Measurements from ENCODE around the gene ERP29. TPM values are rescaled to one million over a fixed set of nuclear protein-coding genes. Genes with fewer than 3 reads are reported as not detected.

Gene ERP29
- total and polyA plus RNA-seq, 8 donors: 48.5 to 101 (median 66.2) TPM

GRCh38 chr12:112010415-112011344 lies 2.5 kb upstream of the ERP29 start:
- Histone ChIP-seq H3K4me1 (peaks cover 0 to 26% (median 10%) of the 10 kb centered on the region in 3 donors), H3K4me3 (no peak overlapping the region), H3K36me3 (no peaks in the 10 kb centered on the region), H3K27ac (no peak overlapping the region), H3K27me3 (no peaks in the 10 kb centered on the region), H3K9me3 (no peaks in the 10 kb centered on the region)
- TF ChIP-seq, protein P1, sequence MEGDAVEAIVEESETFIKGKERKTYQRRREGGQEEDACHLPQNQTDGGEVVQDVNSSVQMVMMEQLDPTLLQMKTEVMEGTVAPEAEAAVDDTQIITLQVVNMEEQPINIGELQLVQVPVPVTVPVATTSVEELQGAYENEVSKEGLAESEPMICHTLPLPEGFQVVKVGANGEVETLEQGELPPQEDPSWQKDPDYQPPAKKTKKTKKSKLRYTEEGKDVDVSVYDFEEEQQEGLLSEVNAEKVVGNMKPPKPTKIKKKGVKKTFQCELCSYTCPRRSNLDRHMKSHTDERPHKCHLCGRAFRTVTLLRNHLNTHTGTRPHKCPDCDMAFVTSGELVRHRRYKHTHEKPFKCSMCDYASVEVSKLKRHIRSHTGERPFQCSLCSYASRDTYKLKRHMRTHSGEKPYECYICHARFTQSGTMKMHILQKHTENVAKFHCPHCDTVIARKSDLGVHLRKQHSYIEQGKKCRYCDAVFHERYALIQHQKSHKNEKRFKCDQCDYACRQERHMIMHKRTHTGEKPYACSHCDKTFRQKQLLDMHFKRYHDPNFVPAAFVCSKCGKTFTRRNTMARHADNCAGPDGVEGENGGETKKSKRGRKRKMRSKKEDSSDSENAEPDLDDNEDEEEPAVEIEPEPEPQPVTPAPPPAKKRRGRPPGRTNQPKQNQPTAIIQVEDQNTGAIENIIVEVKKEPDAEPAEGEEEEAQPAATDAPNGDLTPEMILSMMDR (IDR thresholded peaks at IDR 0.05): no peak
- no peak for FAIRE-seq
- WGBS, 2 donors: 93 to 95% methylated on average over 7 to 8 of the region's 8 CpGs
- no peak for ATAC-seq
- intact Hi-C loops (cut with DNase I): no loop called here
- DNase-seq: peak in 3 of 6 donors; percentile 18 to 57 (median 43)

DNA sequence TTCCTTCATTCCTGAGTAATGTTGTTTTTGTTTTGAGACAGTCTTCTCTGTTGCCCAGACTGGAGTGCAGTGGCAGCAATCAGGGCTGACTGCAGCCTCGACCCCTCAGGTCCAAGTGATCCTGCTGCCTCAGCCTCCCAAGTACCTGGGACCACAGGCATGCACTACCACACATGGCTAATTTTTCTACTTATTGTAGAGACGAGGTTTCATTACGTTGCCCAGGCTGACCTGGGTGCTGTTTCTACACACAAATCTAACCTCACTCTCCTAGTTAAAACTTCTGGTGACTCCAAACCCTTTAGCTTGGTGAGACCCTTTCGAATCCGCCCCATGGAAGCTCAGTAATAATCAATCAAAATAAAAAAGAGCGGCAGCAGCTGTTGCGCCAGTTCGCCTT lies 1.5 kb upstream of the ERP29 start:
- TF ChIP-seq, protein P1 (IDR thresholded peaks at IDR 0.05): no peak
- FAIRE-seq (no peak), DNase-seq (no peak), ATAC-seq (no peak)
- 66 to 73% methylated on average over 8 of the region's 8 CpGs for WGBS, 2 donors
- Histone ChIP-seq H3K4me1 (peaks cover 0 to 26% (median 10%) of the 10 kb centered on the region in 3 donors), H3K9me3 (no peaks in the 10 kb centered on the region), H3K27ac (peak overlapping the region in 1 of 4 donors; percentile 84), H3K4me3 (peak overlapping the region in 1 of 4 donors; percentile 87), H3K27me3 (no peaks in the 10 kb centered on the region), H3K36me3 (no peaks in the 10 kb centered on the region)
- intact Hi-C loops (cut with DNase I): no loop called here

DNA sequence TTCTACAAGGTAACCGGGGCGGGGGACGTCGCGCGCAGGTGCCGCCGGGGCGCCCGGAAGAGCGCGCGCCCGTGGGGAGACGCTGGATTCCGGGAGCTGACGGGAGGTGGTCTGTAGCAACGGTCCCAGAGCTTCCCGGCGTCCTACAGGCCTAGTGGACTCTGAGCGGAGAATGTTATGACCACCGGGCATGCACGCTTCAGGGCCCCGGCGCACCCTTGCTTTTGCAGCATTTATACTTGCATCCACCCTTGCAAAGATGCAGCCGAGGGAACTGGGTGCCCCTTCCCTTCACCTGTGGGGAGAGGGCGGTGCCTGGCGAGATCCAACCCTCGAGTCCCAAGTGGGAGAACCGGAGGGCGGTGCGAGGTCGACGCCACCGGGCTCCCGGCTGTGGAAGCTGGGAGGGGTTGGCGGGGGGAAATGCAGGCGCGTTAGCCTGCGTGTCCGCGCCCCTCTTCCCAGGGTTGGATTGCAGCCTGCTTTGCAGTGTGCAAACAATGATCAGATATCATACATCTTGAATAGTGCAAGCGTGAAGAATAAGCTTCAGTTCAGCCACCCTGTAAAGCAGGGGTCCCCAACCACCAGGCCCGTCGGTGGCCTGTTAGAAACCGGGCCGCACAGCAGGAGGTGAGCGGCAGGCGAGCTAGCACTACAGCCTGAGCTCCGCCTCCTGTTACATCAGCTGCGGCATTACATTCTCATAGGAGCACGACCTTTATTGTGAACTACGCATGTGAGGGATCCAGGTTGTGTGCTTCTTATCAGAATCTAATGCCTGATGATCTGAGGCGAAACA lies 576 bp downstream of the ERP29 start:
- FAIRE-seq (no peak), DNase-seq (peak; percentile 60 to 87 (median 76)), ATAC-seq (peak; percentile 50 to 66 (median 56))
- H3K27ac ChIP-seq: peak overlapping the region; percentile 84 to 93 (median 88)
- H3K27me3 ChIP-seq: no peaks in the 10 kb centered on the region
- no peaks in the 10 kb centered on the region for H3K9me3 ChIP-seq
- H3K4me1 ChIP-seq: peaks cover 0 to 26% (median 14%) of the 10 kb centered on the region in 3 donors
- intact Hi-C loops (cut with DNase I): no loop called here
- TF ChIP-seq, protein P1 (IDR thresholded peaks at IDR 0.05): peak in 1 of 4 donors; percentile 3
- H3K4me3 ChIP-seq: peak overlapping the region; percentile 65 to 90 (median 84)
- WGBS, 2 donors: 1% methylated on average over 54 of the region's 54 CpGs
- H3K36me3 ChIP-seq: no peaks in the 10 kb centered on the region

GRCh38 chr12:112015938-112016337 lies 2.7 kb downstream of the ERP29 start:
- Histone ChIP-seq H3K27ac (no peak overlapping the region), H3K4me1 (peaks cover 0 to 21% (median 10%) of the 10 kb centered on the region in 3 donors), H3K27me3 (no peaks in the 10 kb centered on the region), H3K4me3 (no peak overlapping the region), H3K9me3 (no peaks in the 10 kb centered on the region), H3K36me3 (no peaks in the 10 kb centered on the region)
- no peak for ATAC-seq
- TF ChIP-seq, protein P1 (IDR thresholded peaks at IDR 0.05): no peak
- WGBS, 2 donors: 93 to 95% methylated on average over 6 of the region's 6 CpGs
- intact Hi-C loops (cut with DNase I): no loop called here
- FAIRE-seq: no peak
- DNase-seq: no peak

All from pancreas (tissue), 10 donors.